Kidney glomerular epithelial cell (primary cell): Measurements from ENCODE around the gene SCN8A.

Experiments used
- DNase-seq: peaks from one replicate; lab custom pipeline; 2025; lab: John Stamatoyannopoulos, UW

SCN8A gene

GRCh38 chr12:51815571-51815970, 224.5 kb downstream of the SCN8A start:
- no peak for DNase-seq

- no peak for DNase-seq
Observed at GRCh38 chr12:51817027-51817953, 226.3 kb downstream of the SCN8A start.

- DNase-seq, result no peak
Observed at GRCh38 chr12:51818086-51818485, 227.1 kb downstream of the SCN8A start.

- peak; percentile 49 for DNase-seq
Observed at GRCh38 chr12:51818566-51819300, 227.7 kb downstream of the SCN8A start.

- DNase-seq, result no peak
Observed at GRCh38 chr12:51819736-51820525, 228.9 kb downstream of the SCN8A start.

- no peak for DNase-seq
Observed at GRCh38 chr12:51820526-51821439, 229.8 kb downstream of the SCN8A start.

- DNase-seq, result no peak
Observed at GRCh38 chr12:51821440-51822260, 230.6 kb downstream of the SCN8A start.

GRCh38 chr12:51822261-51822616, 231.2 kb downstream of the SCN8A start:
- DNase-seq, result no peak

GRCh38 chr12:51822956-51823355, 231.9 kb downstream of the SCN8A start:
- no peak for DNase-seq

GRCh38 chr12:51823875-51824565, 233.0 kb downstream of the SCN8A start:
- peak; percentile 65 for DNase-seq

- no peak for DNase-seq
Observed at GRCh38 chr12:51825216-51825615, 234.2 kb downstream of the SCN8A start.

GRCh38 chr12:51826881-51827280, 235.8 kb downstream of the SCN8A start:
- no peak for DNase-seq

- DNase-seq, result peak; percentile 37
Observed at GRCh38 chr12:51827925-51828818, 237.1 kb downstream of the SCN8A start.

- no peak for DNase-seq
Observed at GRCh38 chr12:51829011-51829481, 238.0 kb downstream of the SCN8A start.

- DNase-seq, result no peak
Observed at GRCh38 chr12:51829641-51830040, 238.6 kb downstream of the SCN8A start.

GRCh38 chr12:51831817-51832216, 240.8 kb downstream of the SCN8A start:
- DNase-seq, result peak; percentile 34

- DNase-seq, result no peak
Observed at GRCh38 chr12:51832354-51833107, 241.5 kb downstream of the SCN8A start.
